CD14-positive monocyte (primary cell): ENCODE measurements around the gene MORN2. TPM values are rescaled to one million over a fixed set of nuclear protein-coding genes. Genes with fewer than 3 reads are reported as not detected.

Experiments
- DNase-seq, 3 donors: peaks; one replicate each; pipeline ENCODE4 v3.0.0-alpha.2; 2011 to 2022
- H2AFZ ChIP-seq: 2 replicates; pipeline ENCODE4 v1.6.0; 2012; ENCODE audit warnings: mild to moderate bottlenecking, low read depth, low read length, inconsistent platforms; ENCODE audit not compliant: insufficient read depth, poor library complexity, severe bottlenecking
- H3K27ac ChIP-seq, 2 donors: 1 replicate in 1 of 2; 2 replicates in 1 of 2; pipeline ENCODE4 v1.5.1; 2012 to 2013; ENCODE audit warnings: low read length in 2 of 2, control low read depth in 1 of 2, inconsistent platforms in 1 of 2, low read depth in 1 of 2, mild to moderate bottlenecking in 1 of 2
- H3K27me3 ChIP-seq, 2 donors: one replicate each; pipeline versions ENCODE4 v1.6.0 to v1.6.1; 2011 to 2013; ENCODE audit warnings: low read length in 2 of 2; ENCODE audit not compliant: control insufficient read depth in 2 of 2, insufficient read depth in 2 of 2
- H3K36me3 ChIP-seq, 2 donors: replicated peaks in 1 of 2; 1 replicate in 1 of 2; 2 replicates in 1 of 2; pipeline versions ENCODE4 v1.5.1 to v1.6.1; 2012 to 2013; ENCODE audit warnings: low read length in 2 of 2, control low read depth in 1 of 2, inconsistent platforms in 1 of 2, mild to moderate bottlenecking in 1 of 2; ENCODE audit not compliant: insufficient read depth in 2 of 2, control insufficient read depth in 1 of 2
- H3K4me1 ChIP-seq, 2 donors: 1 replicate in 1 of 2; 2 replicates in 1 of 2; pipeline versions ENCODE4 v1.5.1 to v1.6.1; 2012 to 2013; ENCODE audit warnings: low read length in 2 of 2, control low read depth in 1 of 2, inconsistent platforms in 1 of 2, mild to moderate bottlenecking in 1 of 2, moderate library complexity in 1 of 2; ENCODE audit not compliant: insufficient read depth in 2 of 2, control insufficient read depth in 1 of 2
- H3K4me2 ChIP-seq: replicated peaks from 2 replicates; pipeline ENCODE3; 2012; ENCODE audit warnings: low read length, moderate library complexity, mild to moderate bottlenecking; ENCODE audit not compliant: poor library complexity, severe bottlenecking; ENCODE audit errors: extremely low read depth
- H3K4me3 ChIP-seq, 3 experiments: fragments of 200-600 bp in 1 of 3; sonication (generic) in 1 of 3; replicated peaks in 1 of 3; 1 replicate in 2 of 3; 2 replicates in 1 of 3; pipeline ENCODE4 v1.5.1; 2011 to 2013; ENCODE audit warnings: low read length in 3 of 3, mild to moderate bottlenecking in 3 of 3, control low read depth in 2 of 3, low read depth in 2 of 3, inconsistent platforms in 1 of 3, moderate library complexity in 1 of 3
- H3K79me2 ChIP-seq: 2 replicates; pipeline ENCODE4 v1.6.0; 2012; ENCODE audit warnings: mild to moderate bottlenecking, control low read depth, inconsistent platforms, low read length, moderate library complexity; ENCODE audit not compliant: insufficient read depth
- H3K9ac ChIP-seq: 2 replicates; pipeline ENCODE4 v1.6.0; 2017; ENCODE audit warnings: low read length, mild to moderate bottlenecking; ENCODE audit not compliant: insufficient read depth, poor library complexity, severe bottlenecking
- H3K9me3 ChIP-seq, 2 donors: replicated peaks in 1 of 2; 1 replicate in 1 of 2; 2 replicates in 1 of 2; pipeline versions ENCODE4 v1.5.1 to v1.6.1; 2012 to 2013; ENCODE audit warnings: low read length in 2 of 2, control low read depth in 1 of 2; ENCODE audit not compliant: control insufficient read depth in 1 of 2, insufficient read depth in 1 of 2
- H4K20me1 ChIP-seq: 2 replicates; pipeline ENCODE4 v1.6.0; 2012; ENCODE audit warnings: mild to moderate bottlenecking, low read length, control low read depth, moderate library complexity; ENCODE audit not compliant: insufficient read depth
- H3K27ac Mint-ChIP-seq, 7 donors: one replicate each; pipeline ENCODE4 v1.8.0; 2020; ENCODE audit warnings: mild to moderate bottlenecking in 7 of 7, mixed read lengths in 7 of 7, moderate library complexity in 6 of 7, inconsistent platforms in 2 of 7
- H3K27me3 Mint-ChIP-seq, 3 donors: one replicate each; pipeline ENCODE4 v1.8.0; 2021 to 2022; ENCODE audit warnings: low read depth in 3 of 3, mild to moderate bottlenecking in 3 of 3, mixed read lengths in 3 of 3, moderate library complexity in 3 of 3, inconsistent platforms in 1 of 3
- H3K36me3 Mint-ChIP-seq, 2 donors: one replicate each; pipeline ENCODE4 v1.8.0; 2020; ENCODE audit warnings: mixed read lengths in 2 of 2, inconsistent platforms in 1 of 2, mild to moderate bottlenecking in 1 of 2
- H3K4me1 Mint-ChIP-seq: one replicate; pipeline ENCODE4 v1.8.0; 2020; ENCODE audit warnings: mild to moderate bottlenecking, mixed read lengths
- H3K4me3 Mint-ChIP-seq, 2 donors: one replicate each; pipeline ENCODE4 v1.8.0; 2020; ENCODE audit warnings: mild to moderate bottlenecking in 2 of 2, mixed read lengths in 2 of 2, moderate library complexity in 1 of 2
- H3K9me3 Mint-ChIP-seq, 7 donors: one replicate each; pipeline ENCODE4 v1.8.0; 2020 to 2022; ENCODE audit warnings: mixed read lengths in 7 of 7, mild to moderate bottlenecking in 6 of 7, moderate library complexity in 6 of 7, inconsistent platforms in 2 of 7
- CTCF ChIP-seq: fragments of 200-600 bp; IDR thresholded peaks from one replicate; pipeline ENCODE4 v1.8.0; 2022; ENCODE audit warnings: antibody characterized with exemption, mild to moderate bottlenecking
- WGBS: methylation state at CpG from one replicate; pipeline ENCODE4 v1.1.5; 2013; ENCODE audit warnings: missing lambda C conversion rate; ENCODE audit not compliant: insufficient coverage; 5-methylcytosine and 5-hydroxymethylcytosine counted together
- intact Hi-C, 2 donors: fragments of 100-400 bp; cut with micrococcal nuclease; formaldehyde crosslinking; loops; one replicate each; pipeline versions ENCODE4 v1.15.0 to v1.15.1; 2023
- polyA plus RNA-seq, 3 donors: library from polyadenylated mRNA; depleted of rRNA in 1 of 3; unstranded in 2 of 3; stranded (reverse) in 1 of 3; fragments of 300-500 nt in 2 of 3; fragments of >200 nt in 1 of 3; fragmentation: Illumina TruSeq in 2 of 3; gene quantifications; 1 replicate in 2 of 3; 2 replicates in 1 of 3; pipeline ENCODE4 v1.2.3, GENCODE V29; 2012 to 2021

Gene MORN2
- polyA plus RNA-seq, 3 donors, result 5.8 to 25.8 (median 24.0) TPM

GRCh38 chr2:38892819-38893218 lies 17.0 kb downstream of the MORN2 start:
- H3K4me1 Mint-ChIP-seq, result peaks cover 4% of the 10 kb centered on the region
- no peaks in the 10 kb centered on the region for H3K27me3 ChIP-seq
- no peaks in the 10 kb centered on the region for H4K20me1 ChIP-seq
- no peak overlapping the region for H3K4me3 ChIP-seq
- no peak overlapping the region for H2AFZ ChIP-seq
- H3K4me1 ChIP-seq, result no peaks in the 10 kb centered on the region
- no peak for TF ChIP-seq CTCF
- no peak overlapping the region for H3K27ac Mint-ChIP-seq
- no peak overlapping the region for H3K9ac ChIP-seq
- no peak overlapping the region for H3K27ac ChIP-seq
- H3K36me3 ChIP-seq, result no peaks in the 10 kb centered on the region
- no peaks in the 10 kb centered on the region for H3K79me2 ChIP-seq
- H3K4me2 ChIP-seq, result no peak overlapping the region
- no peaks in the 10 kb centered on the region for H3K9me3 ChIP-seq
- peaks cover 0 to 3% (median 0%) of the 10 kb centered on the region in 7 donors for H3K9me3 Mint-ChIP-seq
- H3K36me3 Mint-ChIP-seq, result no peaks in the 10 kb centered on the region
- DNase-seq, result no peak
- no peak overlapping the region for H3K4me3 Mint-ChIP-seq
- intact Hi-C loops, result no loop called here
- peaks cover 1 to 7% (median 3%) of the 10 kb centered on the region in 3 donors for H3K27me3 Mint-ChIP-seq

GRCh38 chr2:38898256-38898655 lies 22.5 kb downstream of the MORN2 start:
- Histone ChIP-seq H3K27me3 (no peaks in the 10 kb centered on the region), H3K79me2 (no peaks in the 10 kb centered on the region), H3K4me2 (no peak overlapping the region), H3K9ac (no peak overlapping the region), H4K20me1 (no peaks in the 10 kb centered on the region), H3K4me3 (no peak overlapping the region), H3K36me3 (no peaks in the 10 kb centered on the region), H3K4me1 (no peaks in the 10 kb centered on the region), H3K9me3 (no peaks in the 10 kb centered on the region), H2AFZ (no peak overlapping the region), H3K27ac (no peak overlapping the region)
- Mint-ChIP-seq H3K36me3 (no peaks in the 10 kb centered on the region), H3K9me3 (peaks cover 0 to 2% (median 0%) of the 10 kb centered on the region in 7 donors), H3K4me1 (no peaks in the 10 kb centered on the region), H3K27me3 (peaks cover 1 to 7% (median 3%) of the 10 kb centered on the region in 3 donors), H3K27ac (peak overlapping the region in 1 of 7 donors; percentile 21), H3K4me3 (no peak overlapping the region)
- WGBS, result 93% methylated on average over 3 of the region's 5 CpGs
- intact Hi-C loops, result no loop called here
- no peak for TF ChIP-seq CTCF
- DNase-seq, result no peak
